Endothelial cell of umbilical vein (primary cell): ENCODE measurements around the gene AMY2B. TPM values are rescaled to one million over a fixed set of nuclear protein-coding genes. Genes with fewer than 3 reads are reported as not detected.

ENCODE experiments used
- BruUV-seq: library from RNA; stranded (reverse); fragments of 400-500 nt; replicated peaks from 2 replicates; lab custom pipeline; 2021; lab: Mats Ljungman, UMichigan
- CTCF ChIA-PET: fragments of 300-600, 350-600 bp; sonication (Branson Sonifier 250); formaldehyde crosslinking; loops from one replicate; lab custom pipeline; 2021; ENCODE audit warnings: antibody characterized with exemption, inconsistent platforms; lab: Charles Lee
- POLR2A ChIA-PET: fragments of 300-600, 350-600 bp; sonication (Branson Sonifier 250); formaldehyde crosslinking; loops from one replicate; lab custom pipeline; 2021; ENCODE audit warnings: antibody characterized with exemption, inconsistent platforms; lab: Charles Lee
- DNase-seq: peaks from one replicate; pipeline ENCODE4 v3.0.0-alpha.2; 2011; ENCODE audit warnings: low read depth, low spot score
- FAIRE-seq: peaks from 2 replicates; lab custom pipeline; 2011; peaks lifted over from hg19 to GRCh38; lab: Jason Lieb, UNC
- H2AFZ ChIP-seq: 2 replicates; pipeline ENCODE4 v1.6.0; 2012; ENCODE audit warnings: low read depth, low read length, control low read depth, inconsistent platforms
- H3K27ac ChIP-seq: 2 replicates; pipeline ENCODE4 v1.5.1; 2011; ENCODE audit warnings: low read depth, mild to moderate bottlenecking, control low read depth, low read length, moderate library complexity; ENCODE audit not compliant: insufficient read depth
- H3K27me3 ChIP-seq, 2 experiments: 2 replicates each; pipeline versions ENCODE4 v1.6.0 to v1.6.1; 2011; ENCODE audit warnings: low read length in 2 of 2, mixed read lengths in 1 of 2; ENCODE audit not compliant: control insufficient read depth in 2 of 2, insufficient read depth in 2 of 2
- H3K36me3 ChIP-seq, 2 experiments: 2 replicates in 1 of 2; 3 replicates in 1 of 2; pipeline ENCODE4 v1.5.1; 2011; ENCODE audit warnings: low read length in 2 of 2, mild to moderate bottlenecking in 1 of 2, moderate library complexity in 1 of 2; ENCODE audit not compliant: control insufficient read depth in 2 of 2, insufficient read depth in 2 of 2; ENCODE audit errors: extremely low read depth in 1 of 2
- H3K4me1 ChIP-seq: 3 replicates; pipeline ENCODE4 v1.5.1; 2011; ENCODE audit warnings: mild to moderate bottlenecking, low read length; ENCODE audit not compliant: control insufficient read depth, insufficient read depth; ENCODE audit errors: extremely low read depth
- H3K4me2 ChIP-seq: 2 replicates; pipeline ENCODE4 v1.6.1; 2011; ENCODE audit warnings: low read length, control low read depth, mixed read lengths; ENCODE audit not compliant: insufficient read depth
- H3K4me3 ChIP-seq, 3 experiments: fragments of 200-600 bp in 1 of 3; sonication (generic), shearing (Covaris generic) in 1 of 3; replicated peaks in 1 of 3; 2 replicates each; pipeline ENCODE4 v1.5.1; 2011 to 2016; ENCODE audit warnings: control low read depth in 3 of 3, low read length in 3 of 3, mild to moderate bottlenecking in 2 of 3, inconsistent platforms in 1 of 3, low read depth in 1 of 3, moderate library complexity in 1 of 3; ENCODE audit not compliant: insufficient read depth in 1 of 3
- H3K79me2 ChIP-seq: 2 replicates; pipeline ENCODE4 v1.6.0; 2012; ENCODE audit warnings: low read length, inconsistent platforms; ENCODE audit not compliant: control insufficient read depth, insufficient read depth
- H3K9ac ChIP-seq: replicated peaks from 2 replicates; pipeline ENCODE3; 2011; ENCODE audit warnings: low read length, control low read depth; ENCODE audit not compliant: insufficient read depth; ENCODE audit errors: extremely low read depth
- H3K9me1 ChIP-seq: replicated peaks from 3 replicates; pipeline ENCODE4 v1.6.0; 2011; ENCODE audit warnings: mild to moderate bottlenecking, low read length; ENCODE audit not compliant: control insufficient read depth, insufficient read depth; ENCODE audit errors: extremely low read depth
- H3K9me3 ChIP-seq: replicated peaks from 2 replicates; pipeline ENCODE4 v1.5.1; 2012; ENCODE audit warnings: low read length, inconsistent platforms; ENCODE audit not compliant: control insufficient read depth, insufficient read depth
- H4K20me1 ChIP-seq: replicated peaks from 2 replicates; pipeline ENCODE3; 2011; ENCODE audit warnings: mild to moderate bottlenecking, low read length; ENCODE audit not compliant: control insufficient read depth, insufficient read depth; ENCODE audit errors: extremely low read depth
- EZH2 ChIP-seq: IDR thresholded peaks from 2 replicates; pipeline ENCODE4 v1.6.1; 2012; ENCODE audit warnings: borderline replicate concordance, low read depth, mild to moderate bottlenecking, moderate library complexity, low read length, inconsistent platforms; ENCODE audit not compliant: severe bottlenecking
- FOS ChIP-seq: IDR thresholded peaks from 2 replicates; pipeline ENCODE4 v1.6.1; 2011; ENCODE audit warnings: mild to moderate bottlenecking, low read length, moderate library complexity, borderline replicate concordance; ENCODE audit not compliant: insufficient read depth
- GATA2 ChIP-seq: IDR thresholded peaks from 2 replicates; pipeline ENCODE4 v1.7.0; 2011; ENCODE audit warnings: low read depth, mild to moderate bottlenecking, moderate library complexity, mixed read lengths, low read length; ENCODE audit not compliant: insufficient read length, insufficient read depth
- MYC ChIP-seq: IDR thresholded peaks from one replicate; pipeline ENCODE4 v1.6.1; 2011; ENCODE audit warnings: mild to moderate bottlenecking, low read depth, low read length
- POLR2A ChIP-seq: IDR thresholded peaks from 2 replicates; pipeline ENCODE4 v1.6.1; 2012; ENCODE audit warnings: low read depth, mild to moderate bottlenecking, control low read depth, low read length
- POLR2AphosphoS5 ChIP-seq: IDR thresholded peaks from 2 replicates; pipeline ENCODE4 v1.6.1; 2012; ENCODE audit warnings: low read depth, mild to moderate bottlenecking, control low read depth, low read length, moderate library complexity; ENCODE audit not compliant: insufficient read depth
- dilution Hi-C: fragments of 300-500 bp; cut with MboI; formaldehyde crosslinking; loops from one replicate; pipeline ENCODE4 v1.15.0; 2019; ENCODE audit warnings: low sequenced_read_pairs; ENCODE audit not compliant: extremely low pct_ligation_motif_present
- intact Hi-C: fragments of 100-400 bp; cut with micrococcal nuclease; formaldehyde crosslinking; loops from one replicate; pipeline ENCODE4 v1.10.0; 2022
- polyA plus RNA-seq, 4 experiments: library from polyadenylated mRNA; depleted of rRNA in 3 of 4; stranded (reverse) in 3 of 4; unstranded in 1 of 4; fragments of >200 nt; gene quantifications; 2 replicates each; pipeline versions ENCODE4 v1.2.1 to v1.2.3, GENCODE V29; 2011 to 2012; ENCODE audit warnings: missing spikeins in 1 of 4
- total RNA-seq: library from RNA; stranded (reverse); gene quantifications from 2 replicates; pipeline ENCODE4 v1.2.3, GENCODE V29; 2021
- TF ChIP-seq, protein P1 (sequence below), 2 donors: IDR thresholded peaks; 1 replicate in 1 of 2; 2 replicates in 1 of 2; pipeline ENCODE4 v1.5.1; 2011; ENCODE audit warnings: low read length in 2 of 2, mild to moderate bottlenecking in 2 of 2, moderate library complexity in 2 of 2, control low read depth in 1 of 2, inconsistent platforms in 1 of 2, low read depth in 1 of 2; ENCODE audit not compliant: insufficient read depth in 1 of 2; ENCODE audit errors: extremely low read depth in 1 of 2
- TF ChIP-seq, protein P2 (sequence below): IDR thresholded peaks from 2 replicates; pipeline ENCODE4 v1.6.1; 2011; ENCODE audit not compliant: insufficient read depth, insufficient read length

AMY2B gene
- total and polyA plus RNA-seq, 2 donors (not counting 3 experiments of a cell fraction or from before 2014, with no cell fraction given): 1.0 to 1.2 TPM

DNA sequence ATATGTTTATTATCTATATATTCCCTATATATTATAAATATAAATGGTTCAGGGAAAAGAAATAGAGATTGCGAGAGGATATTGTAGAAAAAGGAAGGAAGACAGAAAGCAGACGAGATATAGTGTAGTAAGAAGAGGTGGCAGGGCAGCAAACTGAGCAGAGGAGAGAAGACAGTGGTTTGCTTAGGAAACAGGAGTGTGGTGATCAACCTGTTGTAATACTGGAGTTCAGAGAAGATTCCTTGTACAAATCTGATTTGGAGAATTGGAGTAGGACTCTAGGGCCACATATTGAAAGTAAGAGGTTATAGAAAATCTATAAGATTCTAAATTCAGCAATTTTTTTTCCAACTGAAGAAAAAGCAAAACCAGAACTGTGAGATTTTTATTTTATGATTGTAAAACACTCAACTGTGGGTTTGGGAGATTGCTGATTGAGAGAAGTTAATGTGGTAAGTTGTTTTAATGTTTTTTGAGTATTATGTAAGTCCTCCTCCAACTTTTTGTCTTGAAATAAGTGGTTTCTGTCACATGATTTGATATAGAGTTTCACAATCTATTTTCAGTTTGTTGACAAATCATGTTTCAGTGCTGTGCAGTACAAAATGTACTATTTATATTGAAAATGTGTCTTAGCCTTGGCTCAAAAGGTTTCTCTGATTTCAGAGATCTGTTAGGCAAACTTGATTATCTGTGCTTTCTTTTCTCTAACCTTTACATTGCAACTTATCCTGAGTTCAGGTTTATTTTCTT is 9.6 kb upstream of the AMY2B start:
- H3K9me3 ChIP-seq: no peaks in the 10 kb centered on the region
- FAIRE-seq: no peak
- H3K79me2 ChIP-seq: no peaks in the 10 kb centered on the region
- dilution Hi-C loops: no loop called here
- intact Hi-C loops: no loop called here
- H3K27ac ChIP-seq: no peak overlapping the region
- no peak overlapping the region for H3K4me3 ChIP-seq
- no peak for DNase-seq
- H3K9ac ChIP-seq: no peak overlapping the region
- no peak overlapping the region for H3K4me2 ChIP-seq
- POLR2A ChIA-PET: no interaction called here
- no peaks in the 10 kb centered on the region for H3K9me1 ChIP-seq
- no peak overlapping the region for H2AFZ ChIP-seq
- H3K4me1 ChIP-seq: no peaks in the 10 kb centered on the region
- no TSS peak for BruUV-seq
- no peaks in the 10 kb centered on the region for H3K36me3 ChIP-seq
- CTCF ChIA-PET: no interaction called here
- H4K20me1 ChIP-seq: no peaks in the 10 kb centered on the region
- TF ChIP-seq POLR2A: no peak
- TF ChIP-seq FOS: no peak
- no peak for TF ChIP-seq POLR2AphosphoS5
- no peak for TF ChIP-seq EZH2
- TF ChIP-seq, protein P1, sequence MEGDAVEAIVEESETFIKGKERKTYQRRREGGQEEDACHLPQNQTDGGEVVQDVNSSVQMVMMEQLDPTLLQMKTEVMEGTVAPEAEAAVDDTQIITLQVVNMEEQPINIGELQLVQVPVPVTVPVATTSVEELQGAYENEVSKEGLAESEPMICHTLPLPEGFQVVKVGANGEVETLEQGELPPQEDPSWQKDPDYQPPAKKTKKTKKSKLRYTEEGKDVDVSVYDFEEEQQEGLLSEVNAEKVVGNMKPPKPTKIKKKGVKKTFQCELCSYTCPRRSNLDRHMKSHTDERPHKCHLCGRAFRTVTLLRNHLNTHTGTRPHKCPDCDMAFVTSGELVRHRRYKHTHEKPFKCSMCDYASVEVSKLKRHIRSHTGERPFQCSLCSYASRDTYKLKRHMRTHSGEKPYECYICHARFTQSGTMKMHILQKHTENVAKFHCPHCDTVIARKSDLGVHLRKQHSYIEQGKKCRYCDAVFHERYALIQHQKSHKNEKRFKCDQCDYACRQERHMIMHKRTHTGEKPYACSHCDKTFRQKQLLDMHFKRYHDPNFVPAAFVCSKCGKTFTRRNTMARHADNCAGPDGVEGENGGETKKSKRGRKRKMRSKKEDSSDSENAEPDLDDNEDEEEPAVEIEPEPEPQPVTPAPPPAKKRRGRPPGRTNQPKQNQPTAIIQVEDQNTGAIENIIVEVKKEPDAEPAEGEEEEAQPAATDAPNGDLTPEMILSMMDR (IDR thresholded peaks at IDR 0.05; ENCODE audit: extremely low read depth in 1 of 2, insufficient read depth in 1 of 2, low read depth in 1 of 2, low read length in 2 of 2): no peak
- TF ChIP-seq MYC: no peak
- TF ChIP-seq GATA2: no peak
- TF ChIP-seq, protein P2, sequence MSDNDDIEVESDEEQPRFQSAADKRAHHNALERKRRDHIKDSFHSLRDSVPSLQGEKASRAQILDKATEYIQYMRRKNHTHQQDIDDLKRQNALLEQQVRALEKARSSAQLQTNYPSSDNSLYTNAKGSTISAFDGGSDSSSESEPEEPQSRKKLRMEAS: no peak
- no peaks in the 10 kb centered on the region for H3K27me3 ChIP-seq
